Adrenal gland (tissue), 19 donors: ENCODE data around the gene COX4I1. TPM values are rescaled to one million over a fixed set of nuclear protein-coding genes. Genes with fewer than 3 reads are reported as not detected.

Experiments used
- DNase-seq, 7 donors: peaks; one replicate each; pipeline ENCODE4 v3.0.0-alpha.2; 2019 to 2020
- H3K27ac ChIP-seq, 5 donors: fragments of 200-600 bp; sonication (generic) in 4 of 5; 1 replicate in 3 of 5; 2 replicates in 2 of 5; pipeline versions ENCODE4 v1.5.1 to v1.8.0; 2016 to 2020; ENCODE audit warnings: mild to moderate bottlenecking in 1 of 5
- H3K27me3 ChIP-seq: fragments of 200-600 bp; 2 replicates; pipeline ENCODE4 v1.8.0; 2021
- H3K36me3 ChIP-seq, 2 donors: fragments of 200-600 bp; replicated peaks in 1 of 2; 1 replicate in 1 of 2; 2 replicates in 1 of 2; pipeline versions ENCODE4 v1.5.1 to v1.8.0; 2018 to 2022
- H3K4me1 ChIP-seq, 2 donors: fragments of 200-600 bp; replicated peaks in 1 of 2; 1 replicate in 1 of 2; 2 replicates in 1 of 2; pipeline versions ENCODE4 v1.5.1 to v1.8.0; 2018 to 2021
- H3K4me3 ChIP-seq, 4 donors: fragments of 200-600 bp; sonication (generic) in 3 of 4; one replicate each; pipeline ENCODE4 v1.5.1; 2016 to 2018
- H3K9me3 ChIP-seq, 3 donors: fragments of 200-600 bp; sonication (generic) in 1 of 3; replicated peaks in 1 of 3; 1 replicate in 2 of 3; 2 replicates in 1 of 3; pipeline versions ENCODE4 v1.5.1 to v1.8.0; 2016 to 2021
- CTCF ChIP-seq, 6 experiments: fragments of 450-650 bp in 4 of 6; fragments of 200-600 bp in 2 of 6; sonication (generic) in 1 of 6; IDR thresholded peaks; 1 replicate in 5 of 6; 2 replicates in 1 of 6; pipeline versions ENCODE4 v1.5.1 to v1.8.0; 2016 to 2021; ENCODE audit warnings: antibody characterized with exemption in 6 of 6, mild to moderate bottlenecking in 2 of 6, moderate library complexity in 1 of 6
- POLR2A ChIP-seq, 2 donors: fragments of 450-650 bp; IDR thresholded peaks; one replicate each; pipeline ENCODE4 v1.6.1; 2017; ENCODE audit warnings: antibody characterized with exemption in 2 of 2, mild to moderate bottlenecking in 2 of 2, moderate library complexity in 1 of 2
- WGBS, 4 donors: extraction: QIAGEN DNeasy Blood & Tissue Kit in 2 of 4; methylation state at CpG; one replicate each; pipeline versions ENCODE4 v1.1.5 to v1.1.7; 2013 to 2017; 5-methylcytosine and 5-hydroxymethylcytosine counted together
- intact Hi-C, 2 donors: fragments of 100-400 bp; cut with DNase I; formaldehyde crosslinking; loops; one replicate each; pipeline versions ENCODE4 v1.14.1 to v1.15.0; 2022 to 2023
- long read RNA-seq, 10 donors: library from polyadenylated mRNA in 3 of 10; unstranded in 2 of 10; stranded (forward) in 1 of 10; transcript quantifications; one replicate each; pipeline ENCODE4 v2.0.0 and lab custom pipeline, GENCODE V29; 2021 to 2026
- polyA plus RNA-seq, 3 donors: library from polyadenylated mRNA; stranded (reverse); fragments of 200-250 nt in 2 of 3; fragments of 350-450 nt in 1 of 3; fragmentation: Illumina TruSeq in 1 of 3; extraction: RNeasy Lipid Tissue Mini Kit (QIAGEN cat#74804) in 1 of 3; gene quantifications; one replicate each; pipeline ENCODE4 v1.2.3, GENCODE V29; 2013 to 2014
- total RNA-seq, 9 donors: library from RNA; depleted of rRNA in 4 of 9; stranded (reverse); fragments of >200 nt in 4 of 9; fragments of 120-200 nt in 1 of 9; fragmentation: NEBNext Ultra II Directional in 1 of 9; extraction: Animal tissue kit (Norgen Biotek cat#: 25700) in 1 of 9; gene quantifications; one replicate each; pipeline versions ENCODE4 v1.1.0 to v1.2.4, GENCODE V29; 2013 to 2023
- donor health status: healthy with polysubstance abuse.
- donor health status: Bipolar disorder and iron deficiency.
- donor health status: DM: yes; HTN: yes; CAD: no.
- donor health status: DM: no; HTN: no; CAD: no.
- donor health status: DM: no; HTN: no; CAD: no.
- donor health status: DM: yes; HTN: yes; CAD: no.

Gene COX4I1
- total RNA-seq (100 to 1,000 TPM; 466 to 710 (median 531) TPM), polyA plus RNA-seq (1,000 to 10,000 TPM in 2 of 3 donors, 100 to 1,000 TPM in 1; 506 to 1,628 (median 1,006) TPM)
- long read RNA-seq, donor 1, transcript COX4I1-202 (5 exons, 716 nt): minor isoform, 5 of 406 reads
- long read RNA-seq, donor 1, transcript COX4I1-215 (3 exons, 2,271 nt): minor isoform, 5 of 406 reads
- long read RNA-seq, donor 1, transcript COX4I1-217 (1 exons, 3,946 nt): minor isoform, 17 of 406 reads
- long read RNA-seq, donor 1, transcript COX4I1-201 (5 exons, 708 nt): major isoform, 305 of 406 reads
- long read RNA-seq, donor 1, partial matches to known transcripts: 61 of 406 reads
- long read RNA-seq, donor 1, other reads (novel, unspliced or antisense): 12 of 406 reads
- long read RNA-seq, donor 2, transcript COX4I1-217 (1 exons, 3,946 nt): minor isoform, 12 of 294 reads
- long read RNA-seq, donor 2, transcript COX4I1-201 (5 exons, 708 nt): major isoform, 233 of 294 reads
- long read RNA-seq, donor 2, transcript COX4I1-215 (3 exons, 2,271 nt): minor isoform, 7 of 294 reads
- long read RNA-seq, donor 2, partial matches to known transcripts: 36 of 294 reads
- long read RNA-seq, donor 2, other reads (novel, unspliced or antisense): 0 of 294 reads
- long read RNA-seq, donor 3, transcript COX4I1-201 (5 exons, 708 nt): major isoform, 197 of 249 reads
- long read RNA-seq, donor 3, transcript COX4I1-217 (1 exons, 3,946 nt): minor isoform, 15 of 249 reads
- long read RNA-seq, donor 3, transcript COX4I1-215 (3 exons, 2,271 nt): minor isoform, 9 of 249 reads
- long read RNA-seq, donor 3, partial matches to known transcripts: 26 of 249 reads
- long read RNA-seq, donor 3, other reads (novel, unspliced or antisense): 0 of 249 reads
- long read RNA-seq, donor 4, transcript COX4I1-201 (5 exons, 708 nt): major isoform, 653 of 709 reads
- long read RNA-seq, donor 4, partial matches to known transcripts: 37 of 709 reads
- long read RNA-seq, donor 4, other reads (novel, unspliced or antisense): 8 of 709 reads
- long read RNA-seq, donor 5, transcript COX4I1-215 (3 exons, 2,271 nt): minor isoform, 11 of 498 reads
- long read RNA-seq, donor 5, transcript COX4I1-201 (5 exons, 708 nt): major isoform, 449 of 498 reads
- long read RNA-seq, donor 5, partial matches to known transcripts: 9 of 498 reads
- long read RNA-seq, donor 5, other reads (novel, unspliced or antisense): 12 of 498 reads
- long read RNA-seq, donor 6, transcript COX4I1-201 (5 exons, 708 nt): major isoform, 492 of 533 reads
- long read RNA-seq, donor 6, transcript COX4I1-215 (3 exons, 2,271 nt): minor isoform, 5 of 533 reads
- long read RNA-seq, donor 6, partial matches to known transcripts: 24 of 533 reads
- long read RNA-seq, donor 6, other reads (novel, unspliced or antisense): 7 of 533 reads
- long read RNA-seq, donor 7, transcript COX4I1-201 (5 exons, 708 nt): major isoform, 169 of 223 reads
- long read RNA-seq, donor 7, transcript COX4I1-217 (1 exons, 3,946 nt): minor isoform, 14 of 223 reads
- long read RNA-seq, donor 7, partial matches to known transcripts: 36 of 223 reads
- long read RNA-seq, donor 7, other reads (novel, unspliced or antisense): 0 of 223 reads
- long read RNA-seq, donor 8, transcript COX4I1-217 (1 exons, 3,946 nt): minor isoform, 12 of 420 reads
- long read RNA-seq, donor 8, transcript COX4I1-215 (3 exons, 2,271 nt): minor isoform, 8 of 420 reads
- long read RNA-seq, donor 8, transcript COX4I1-201 (5 exons, 708 nt): major isoform, 341 of 420 reads
- long read RNA-seq, donor 8, partial matches to known transcripts: 47 of 420 reads
- long read RNA-seq, donor 8, other reads (novel, unspliced or antisense): 11 of 420 reads
- long read RNA-seq, donor 9, transcript COX4I1-201 (5 exons, 708 nt): major isoform, 190 of 248 reads
- long read RNA-seq, donor 9, transcript COX4I1-215 (3 exons, 2,271 nt): minor isoform, 7 of 248 reads
- long read RNA-seq, donor 9, transcript COX4I1-217 (1 exons, 3,946 nt): minor isoform, 22 of 248 reads
- long read RNA-seq, donor 9, partial matches to known transcripts: 25 of 248 reads
- long read RNA-seq, donor 9, other reads (novel, unspliced or antisense): 0 of 248 reads
- long read RNA-seq, donor 10, transcript COX4I1-215 (3 exons, 2,271 nt): minor isoform, 5 of 171 reads
- long read RNA-seq, donor 10, transcript COX4I1-217 (1 exons, 3,946 nt): minor isoform, 8 of 171 reads
- long read RNA-seq, donor 10, transcript COX4I1-201 (5 exons, 708 nt): major isoform, 133 of 171 reads
- long read RNA-seq, donor 10, partial matches to known transcripts: 22 of 171 reads
- long read RNA-seq, donor 10, other reads (novel, unspliced or antisense): 0 of 171 reads

GRCh38 chr16:85799497-85800320 lies at the start of gene COX4I1, which contains the start of gene EMC8:
COX4I1 (plus strand) TSS chr16:85799695; CDS start chr16:85801206, 1,511 bp downstream.
EMC8 (minus strand) TSS chr16:85799544; CDS start chr16:85799295, 249 bp downstream.
- Histone ChIP-seq H3K4me1 (peaks cover 15 to 32% of the 10 kb centered on the region in 2 donors), H3K27ac (peak within 1 kb of the TSS; percentile 65 to 97 (median 86)), H3K27me3 (no peaks in the 10 kb centered on the region), H3K36me3 (peaks cover 0 to 47% of the 10 kb centered on the region in 2 donors), H3K4me3 (peak within 1 kb of the TSS; percentile 71 to 95 (median 86)), H3K9me3 (no peaks in the 10 kb centered on the region)
- TF ChIP-seq CTCF (IDR thresholded peaks at IDR 0.05) (no peak), POLR2A (IDR thresholded peaks at IDR 0.05) (peak; percentile 68 to 88)
- DNase-seq: peak; percentile 94 to 96 (median 95)
- intact Hi-C loops: no loop called here
- WGBS, 4 donors: 0% methylated on average over 4 to 87 of the region's 87 CpGs

DNA sequence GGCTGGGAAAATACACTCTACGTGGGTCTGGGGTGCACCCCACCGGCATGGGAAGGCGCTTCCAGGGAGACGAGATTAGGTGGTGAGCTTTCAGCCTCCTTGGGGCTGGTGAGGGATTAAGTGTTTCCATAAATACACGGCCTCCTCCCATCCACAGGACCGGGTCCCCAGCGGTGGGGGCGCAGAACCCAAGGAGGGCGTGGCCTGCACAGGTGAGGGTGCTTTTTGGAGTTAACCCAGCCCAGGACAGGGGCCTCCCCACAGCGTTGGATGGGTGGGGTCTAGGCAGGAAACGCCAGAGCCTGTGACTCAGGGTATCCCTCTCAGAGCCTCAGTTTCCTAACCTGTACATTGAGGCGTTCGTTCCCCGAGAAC lies 49.7 kb upstream of the COX4I1 start:
- intact Hi-C loops: no loop called here
- peaks cover 6 to 15% of the 10 kb centered on the region in 2 donors for H3K4me1 ChIP-seq
- no peaks in the 10 kb centered on the region for H3K36me3 ChIP-seq
- no peaks in the 10 kb centered on the region for H3K9me3 ChIP-seq
- WGBS, 4 donors: 27 to 44% (median 38%) methylated on average over 13 to 14 of the region's 14 CpGs
- H3K27me3 ChIP-seq: peaks cover 17% of the 10 kb centered on the region
- TF ChIP-seq CTCF (IDR thresholded peaks at IDR 0.05): no peak
- TF ChIP-seq POLR2A (IDR thresholded peaks at IDR 0.05): no peak
- H3K4me3 ChIP-seq: peak overlapping the region in 1 of 4 donors; percentile 65
- H3K27ac ChIP-seq: no peak overlapping the region
- no peak for DNase-seq
